Neural progenitor cell (in vitro differentiated cells): ENCODE measurements around the gene NT5DC2. TPM values are rescaled to one million over a fixed set of nuclear protein-coding genes. Genes with fewer than 3 reads are reported as not detected.

Source experiments
- DNase-seq: peaks from one replicate; pipeline ENCODE4 v3.0.0-alpha.2; 2016; ENCODE audit warnings: low spot score
- H2AFZ ChIP-seq: fragments of 200-600 bp; sonication (generic); replicated peaks from 2 replicates; pipeline ENCODE4 v1.6.1; 2016; ENCODE audit warnings: antibody characterized with exemption
- H3F3A ChIP-seq: fragments of 200-600 bp; sonication (generic); 2 replicates; pipeline ENCODE4 v1.6.1; 2016; ENCODE audit warnings: antibody characterized with exemption, low read depth
- H3K27ac ChIP-seq: fragments of 200-600 bp; sonication (generic); 2 replicates; pipeline ENCODE4 v1.5.1; 2016; ENCODE audit warnings: mild to moderate bottlenecking
- H3K27me3 ChIP-seq: fragments of 200-600 bp; sonication (generic); 2 replicates; pipeline ENCODE4 v1.6.1; 2016; ENCODE audit warnings: mild to moderate bottlenecking, moderate library complexity
- H3K36me3 ChIP-seq: fragments of 200-600 bp; sonication (generic); 2 replicates; pipeline ENCODE4 v1.5.1; 2016
- H3K4me1 ChIP-seq: fragments of 200-600 bp; sonication (generic); 2 replicates; pipeline ENCODE4 v1.6.1; 2016; ENCODE audit warnings: mixed run types
- H3K4me2 ChIP-seq: fragments of 200-600 bp; sonication (generic); 2 replicates; pipeline ENCODE4 v1.6.1; 2016
- H3K4me3 ChIP-seq: fragments of 200-600 bp; sonication (generic); 2 replicates; pipeline ENCODE4 v1.5.1; 2016
- H3K79me2 ChIP-seq: fragments of 200-600 bp; sonication (generic); 2 replicates; pipeline ENCODE4 v1.6.1; 2016; ENCODE audit warnings: low read depth
- H3K9ac ChIP-seq: fragments of 200-600 bp; sonication (generic); 2 replicates; pipeline ENCODE4 v1.6.1; 2016
- H3K9me3 ChIP-seq: fragments of 200-600 bp; sonication (generic); 2 replicates; pipeline ENCODE4 v1.5.1; 2016; ENCODE audit warnings: low read depth
- H4K20me1 ChIP-seq: fragments of 200-600 bp; sonication (generic); 2 replicates; pipeline ENCODE4 v1.6.1; 2016; ENCODE audit warnings: low read depth
- H3K27ac Mint-ChIP-seq: 3 replicates; pipeline ENCODE4 v1.8.0; 2021; ENCODE audit warnings: mixed read lengths
- H3K27me3 Mint-ChIP-seq: 2 replicates; pipeline ENCODE4 v1.8.0; 2022; ENCODE audit warnings: low read depth, mild to moderate bottlenecking, inconsistent platforms, moderate library complexity, mixed read lengths; ENCODE audit not compliant: insufficient read depth
- H3K36me3 Mint-ChIP-seq: 3 replicates; pipeline ENCODE4 v1.8.0; 2021; ENCODE audit warnings: mixed read lengths
- H3K4me1 Mint-ChIP-seq: 3 replicates; pipeline ENCODE4 v1.8.0; 2021; ENCODE audit warnings: mixed read lengths
- H3K4me3 Mint-ChIP-seq: 3 replicates; pipeline ENCODE4 v1.8.0; 2021; ENCODE audit warnings: mild to moderate bottlenecking, moderate library complexity, mixed read lengths
- H3K9me3 Mint-ChIP-seq: 3 replicates; pipeline ENCODE4 v1.8.0; 2020; ENCODE audit warnings: mixed read lengths
- EZH2 ChIP-seq: fragments of 200-600 bp; sonication (generic); IDR thresholded peaks from 2 replicates; pipeline ENCODE4 v1.6.1; 2017; ENCODE audit warnings: antibody characterized with exemption, mild to moderate bottlenecking, moderate library complexity
- EZH2phosphoT487 ChIP-seq: fragments of 200-600 bp; sonication (generic); IDR thresholded peaks from 2 replicates; pipeline ENCODE4 v1.6.1; 2017; ENCODE audit warnings: antibody characterized with exemption
- total RNA-seq: library from RNA; depleted of rRNA; stranded (reverse); fragments of >200 nt; gene quantifications from 2 replicates; pipeline ENCODE4 v1.2.3, GENCODE V29; 2015; ENCODE audit warnings: low replicate concordance
- TF ChIP-seq, protein P1 (sequence below): fragments of 200-600 bp; sonication (generic); IDR thresholded peaks from 2 replicates; pipeline ENCODE4 v1.5.1; 2017; ENCODE audit warnings: antibody characterized with exemption, mild to moderate bottlenecking

The NT5DC2 gene
- total RNA-seq, 1 donor from 2014 or later: 210 TPM

DNA sequence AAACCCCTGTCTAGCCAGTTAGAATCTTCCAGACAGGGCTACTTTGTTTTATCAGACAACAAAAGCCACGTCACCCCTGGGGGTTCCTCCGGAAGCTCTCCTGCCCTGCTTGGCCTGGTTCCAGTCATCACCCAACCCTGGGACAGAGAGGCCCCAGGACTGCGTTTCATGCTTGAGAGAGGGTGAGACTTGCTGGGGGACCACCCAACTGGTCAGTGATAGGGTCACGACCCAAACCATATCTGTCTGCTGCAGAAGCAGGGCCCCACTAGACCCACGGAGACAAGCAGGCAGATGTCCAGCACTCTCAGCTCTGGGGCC is 1.2 kb downstream of the NT5DC2 start:
- TF ChIP-seq EZH2phosphoT487 (no peak), EZH2 (no peak)
- TF ChIP-seq, protein P1, sequence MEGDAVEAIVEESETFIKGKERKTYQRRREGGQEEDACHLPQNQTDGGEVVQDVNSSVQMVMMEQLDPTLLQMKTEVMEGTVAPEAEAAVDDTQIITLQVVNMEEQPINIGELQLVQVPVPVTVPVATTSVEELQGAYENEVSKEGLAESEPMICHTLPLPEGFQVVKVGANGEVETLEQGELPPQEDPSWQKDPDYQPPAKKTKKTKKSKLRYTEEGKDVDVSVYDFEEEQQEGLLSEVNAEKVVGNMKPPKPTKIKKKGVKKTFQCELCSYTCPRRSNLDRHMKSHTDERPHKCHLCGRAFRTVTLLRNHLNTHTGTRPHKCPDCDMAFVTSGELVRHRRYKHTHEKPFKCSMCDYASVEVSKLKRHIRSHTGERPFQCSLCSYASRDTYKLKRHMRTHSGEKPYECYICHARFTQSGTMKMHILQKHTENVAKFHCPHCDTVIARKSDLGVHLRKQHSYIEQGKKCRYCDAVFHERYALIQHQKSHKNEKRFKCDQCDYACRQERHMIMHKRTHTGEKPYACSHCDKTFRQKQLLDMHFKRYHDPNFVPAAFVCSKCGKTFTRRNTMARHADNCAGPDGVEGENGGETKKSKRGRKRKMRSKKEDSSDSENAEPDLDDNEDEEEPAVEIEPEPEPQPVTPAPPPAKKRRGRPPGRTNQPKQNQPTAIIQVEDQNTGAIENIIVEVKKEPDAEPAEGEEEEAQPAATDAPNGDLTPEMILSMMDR: no peak
- no peak overlapping the region for H3K27ac Mint-ChIP-seq
- Histone ChIP-seq H3K27me3 (no peaks in the 10 kb centered on the region), H3F3A (peaks cover 31% of the 10 kb centered on the region), H3K27ac (no peak overlapping the region), H3K79me2 (peaks cover 48% of the 10 kb centered on the region), H3K4me1 (peaks cover 27% of the 10 kb centered on the region), H3K4me3 (peak overlapping the region; percentile 94), H3K9ac (peak overlapping the region; percentile 64), H2AFZ (no peak overlapping the region), H3K36me3 (no peaks in the 10 kb centered on the region), H4K20me1 (peaks cover 53% of the 10 kb centered on the region), H3K9me3 (no peaks in the 10 kb centered on the region), H3K4me2 (peak overlapping the region; percentile 88)
- H3K9me3 Mint-ChIP-seq: no peaks in the 10 kb centered on the region
- peak overlapping the region; percentile 88 for H3K4me3 Mint-ChIP-seq
- DNase-seq: peak; percentile 47
- H3K27me3 Mint-ChIP-seq: peaks cover 10% of the 10 kb centered on the region
- H3K4me1 Mint-ChIP-seq: peaks cover 32% of the 10 kb centered on the region
- H3K36me3 Mint-ChIP-seq: peaks cover 1% of the 10 kb centered on the region

DNA sequence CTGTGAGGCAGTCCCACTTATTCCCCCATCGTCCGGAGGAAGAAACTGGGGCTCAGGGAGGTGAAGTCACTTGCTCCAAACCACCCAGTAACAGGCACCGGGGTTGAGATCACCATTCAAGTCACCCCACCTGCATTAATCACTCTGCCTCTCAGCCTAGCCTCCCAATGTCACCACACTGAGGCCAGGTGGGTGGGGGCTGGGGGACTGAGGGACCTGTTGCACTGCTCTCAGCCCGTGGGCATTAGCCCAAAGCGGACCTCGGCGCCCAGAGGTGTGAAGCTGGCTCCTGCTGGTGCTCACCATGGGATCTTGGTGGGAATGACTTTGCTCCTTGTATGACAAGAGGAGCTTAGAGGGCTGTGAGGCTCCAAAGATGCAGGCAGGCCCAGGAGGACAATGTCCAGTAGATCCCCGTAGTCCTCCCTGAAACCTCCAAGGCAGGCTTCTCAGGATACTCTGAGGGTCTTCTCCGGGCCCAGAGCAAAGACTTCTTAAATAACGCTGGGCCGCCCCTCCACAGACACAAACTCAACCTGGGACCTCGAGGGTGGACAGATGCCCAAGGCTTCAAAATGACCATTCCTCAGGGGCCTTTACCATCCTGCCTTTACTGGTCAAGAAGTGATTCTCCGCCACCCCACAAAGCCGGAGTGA is 1.7 kb downstream of the NT5DC2 start:
- H3K36me3 Mint-ChIP-seq: peaks cover 1% of the 10 kb centered on the region
- peaks cover 25% of the 10 kb centered on the region for H3K4me1 ChIP-seq
- H3K9ac ChIP-seq: no peak overlapping the region
- peak overlapping the region; percentile 94 for H3K4me3 ChIP-seq
- no peaks in the 10 kb centered on the region for H3K9me3 Mint-ChIP-seq
- peaks cover 43% of the 10 kb centered on the region for H3K79me2 ChIP-seq
- peak; percentile 1 for DNase-seq
- no peaks in the 10 kb centered on the region for H3K27me3 ChIP-seq
- peaks cover 29% of the 10 kb centered on the region for H3F3A ChIP-seq
- H3K27ac ChIP-seq: no peak overlapping the region
- peaks cover 51% of the 10 kb centered on the region for H4K20me1 ChIP-seq
- no peak overlapping the region for H3K27ac Mint-ChIP-seq
- no peak overlapping the region for H2AFZ ChIP-seq
- H3K36me3 ChIP-seq: no peaks in the 10 kb centered on the region
- peaks cover 33% of the 10 kb centered on the region for H3K4me1 Mint-ChIP-seq
- peak overlapping the region; percentile 88 for H3K4me2 ChIP-seq
- H3K9me3 ChIP-seq: no peaks in the 10 kb centered on the region
- TF ChIP-seq EZH2phosphoT487 (no peak), EZH2 (no peak)
- TF ChIP-seq, protein P1: no peak
- peak overlapping the region; percentile 88 for H3K4me3 Mint-ChIP-seq
- peaks cover 10% of the 10 kb centered on the region for H3K27me3 Mint-ChIP-seq

DNA sequence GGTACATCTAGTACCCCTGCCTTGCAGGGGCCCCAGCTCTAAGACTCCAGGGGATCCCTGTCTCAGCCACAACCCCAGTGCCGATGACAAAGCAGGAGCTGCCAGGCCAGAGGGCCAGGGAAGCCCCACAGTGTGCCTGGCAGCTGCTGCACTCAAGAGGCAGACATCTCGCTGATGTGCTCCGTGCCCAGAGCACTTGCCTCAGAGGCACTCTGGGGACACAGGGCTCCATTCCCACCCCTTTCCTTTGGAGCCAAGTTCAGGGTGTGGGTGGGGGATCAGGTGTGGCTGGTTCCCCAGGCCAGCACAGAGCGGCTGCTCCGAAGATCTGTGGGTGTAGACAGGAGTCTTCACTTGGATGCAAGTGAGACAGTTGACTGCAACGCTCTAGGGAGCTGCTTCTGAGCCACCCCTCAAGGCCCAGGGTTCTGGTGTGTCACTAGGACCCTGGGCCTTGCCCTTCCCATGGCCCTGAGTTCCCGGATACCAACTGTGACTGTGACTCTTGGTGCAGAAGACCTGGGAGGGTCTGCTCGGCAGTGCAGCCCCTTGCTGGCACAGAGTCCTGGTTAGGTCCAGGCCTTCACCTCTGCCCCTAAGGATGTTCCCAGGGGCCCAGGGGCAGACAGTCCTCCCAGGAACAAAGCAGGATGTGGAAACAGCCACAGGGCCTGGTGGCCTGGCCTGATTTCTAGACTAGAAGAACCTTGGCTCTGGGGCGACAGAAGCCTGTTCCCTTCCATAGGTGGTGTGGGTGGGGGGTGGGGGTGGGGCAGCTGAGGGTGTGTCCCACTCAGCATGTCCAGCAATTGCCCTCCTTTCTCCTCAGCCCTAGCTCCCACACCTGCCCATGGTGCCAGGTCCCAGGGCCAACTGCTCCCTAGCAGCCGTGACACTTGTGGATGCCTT is 2.5 kb downstream of the NT5DC2 start:
- Mint-ChIP-seq H3K36me3 (peaks cover 5% of the 10 kb centered on the region), H3K27ac (no peak overlapping the region), H3K4me1 (peaks cover 38% of the 10 kb centered on the region), H3K4me3 (no peak overlapping the region), H3K27me3 (peaks cover 8% of the 10 kb centered on the region), H3K9me3 (no peaks in the 10 kb centered on the region)
- Histone ChIP-seq H3K27me3 (no peaks in the 10 kb centered on the region), H3K9me3 (no peaks in the 10 kb centered on the region), H3F3A (peaks cover 23% of the 10 kb centered on the region), H3K4me1 (peaks cover 25% of the 10 kb centered on the region), H2AFZ (no peak overlapping the region), H3K4me2 (peak overlapping the region; percentile 88), H3K9ac (no peak overlapping the region), H3K27ac (no peak overlapping the region), H3K36me3 (no peaks in the 10 kb centered on the region), H3K4me3 (no peak overlapping the region), H4K20me1 (peaks cover 54% of the 10 kb centered on the region), H3K79me2 (peaks cover 40% of the 10 kb centered on the region)
- TF ChIP-seq EZH2phosphoT487: no peak
- TF ChIP-seq, protein P1: no peak
- no peak for TF ChIP-seq EZH2
- DNase-seq: peak; percentile 1
